GM12865 (cell line): ENCODE results near the gene LHFPL2.
A peak's percentile ranks its signal among the peaks of the same experiment; 100 is the strongest.
"Not testable (repeated sequence)": the region's sequence is repeated elsewhere in the genome, so short reads cannot be mapped to it uniquely, and the experiment has no call there.

Experiments
- DNase-seq: peaks from one replicate; pipeline ENCODE4 v3.0.0; 2010; ENCODE audit warnings: low read depth
- H3K4me3 ChIP-seq: 2 replicates; pipeline ENCODE4 v1.5.1; 2011; ENCODE audit warnings: mild to moderate bottlenecking, low read depth, low read length, control low read depth
- CTCF ChIP-seq: IDR thresholded peaks from 2 replicates; pipeline ENCODE4 v1.5.1; 2011; ENCODE audit warnings: low read length, control low read depth, low read depth, inconsistent platforms; ENCODE audit not compliant: insufficient read depth; ENCODE audit errors: missing control alignments

The LHFPL2 gene

DNA sequence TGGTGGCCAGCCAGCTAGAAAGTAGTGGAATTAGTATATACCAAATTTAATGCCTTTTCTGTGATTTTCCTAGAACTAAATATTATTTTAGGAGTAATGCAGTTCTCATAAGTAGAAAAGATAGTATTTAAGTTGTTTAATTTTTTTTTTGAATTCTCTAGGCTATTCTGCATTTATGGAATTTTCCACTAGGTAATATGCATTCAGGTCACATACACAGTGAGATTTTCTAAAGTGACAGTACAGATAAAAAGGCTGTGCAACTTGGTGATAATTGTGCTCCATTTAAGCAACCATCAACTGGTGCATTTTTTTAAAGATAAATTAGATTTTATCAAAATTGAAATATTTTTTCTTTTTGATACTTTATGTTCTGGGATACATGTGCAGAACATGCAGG, 176.7 kb downstream of the LHFPL2 start:
- no peak overlapping the region for H3K4me3 ChIP-seq
- TF ChIP-seq CTCF: no peak
- DNase-seq: no peak

DNA sequence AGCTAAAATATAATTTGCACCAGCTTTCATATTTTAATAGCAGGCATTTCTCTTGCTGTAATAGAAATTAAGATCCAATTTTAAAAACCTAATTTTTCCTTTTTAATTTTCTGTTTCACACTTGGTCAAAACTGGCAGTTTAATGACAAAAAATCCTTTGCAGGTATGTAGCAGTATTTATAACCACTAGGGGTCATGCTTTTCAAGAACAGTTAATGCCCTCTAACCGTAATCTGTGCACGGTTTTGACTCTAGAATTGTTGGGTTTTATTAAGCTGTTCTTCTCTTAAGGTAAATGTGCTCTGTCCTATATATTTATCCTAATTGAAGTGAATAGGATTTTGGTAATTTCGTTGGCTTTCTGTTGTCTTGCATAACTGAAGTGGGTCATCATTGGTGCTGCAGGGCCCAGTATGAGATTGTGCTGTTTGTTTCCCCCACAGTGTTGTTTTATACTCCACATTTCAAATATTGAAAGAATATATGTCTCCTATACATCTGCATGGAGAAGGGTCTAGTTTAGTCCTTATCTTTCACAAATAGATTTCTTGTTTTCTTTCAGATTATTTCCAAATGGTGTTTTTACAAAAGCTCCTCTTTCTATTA, 180.7 kb downstream of the LHFPL2 start:
- DNase-seq: peak; percentile 50
- peak; percentile 63 for TF ChIP-seq CTCF
- H3K4me3 ChIP-seq: no peak overlapping the region

DNA sequence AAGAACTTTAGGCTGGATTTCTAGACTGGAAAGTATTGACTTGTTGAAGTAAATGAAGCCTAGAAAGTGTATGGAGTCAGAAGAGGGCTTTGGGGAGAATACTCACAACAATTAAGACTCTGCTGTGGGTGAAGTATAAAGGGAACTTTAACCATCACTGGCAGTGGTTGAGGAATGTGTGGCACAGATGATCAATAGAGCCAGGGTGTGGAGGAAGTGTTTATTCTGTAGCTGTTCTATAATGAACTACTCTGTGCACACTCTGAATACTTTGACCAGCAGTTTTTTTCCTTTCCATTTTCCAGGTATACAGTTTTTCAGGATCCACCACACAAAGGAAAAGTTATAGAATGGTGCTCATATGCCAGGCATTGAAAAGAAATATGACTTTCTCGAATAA, 181.4 kb downstream of the LHFPL2 start:
- no peak for DNase-seq
- H3K4me3 ChIP-seq: no peak overlapping the region
- no peak for TF ChIP-seq CTCF

GRCh38 chr5:78458843-78459242, 189.7 kb downstream of the LHFPL2 start:
- DNase-seq: peak; percentile 22
- TF ChIP-seq CTCF: no peak
- no peak overlapping the region for H3K4me3 ChIP-seq

GRCh38 chr5:78457507-78457906, 191.1 kb downstream of the LHFPL2 start:
- not testable (repeated sequence) for H3K4me3 ChIP-seq, DNase-seq

DNA sequence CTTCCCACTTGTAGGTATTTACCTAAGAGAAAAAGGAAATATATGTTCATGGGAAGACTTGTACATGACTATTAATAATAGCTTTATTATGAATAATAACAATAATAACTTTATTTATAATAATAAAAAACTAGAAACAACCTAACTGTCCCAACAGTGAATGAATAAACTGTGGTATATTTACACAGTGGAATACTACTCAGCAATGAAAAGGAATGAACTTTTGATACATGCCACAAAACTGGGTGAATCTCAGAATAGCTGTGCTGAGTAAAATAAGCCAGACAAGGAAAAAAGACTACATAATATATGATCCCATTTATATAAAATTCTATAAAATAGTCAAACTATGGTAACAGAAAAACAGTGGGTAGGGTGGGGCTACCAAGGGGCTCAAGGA, 199.5 kb downstream of the LHFPL2 start:
- no peak for DNase-seq
- TF ChIP-seq CTCF: no peak

DNA sequence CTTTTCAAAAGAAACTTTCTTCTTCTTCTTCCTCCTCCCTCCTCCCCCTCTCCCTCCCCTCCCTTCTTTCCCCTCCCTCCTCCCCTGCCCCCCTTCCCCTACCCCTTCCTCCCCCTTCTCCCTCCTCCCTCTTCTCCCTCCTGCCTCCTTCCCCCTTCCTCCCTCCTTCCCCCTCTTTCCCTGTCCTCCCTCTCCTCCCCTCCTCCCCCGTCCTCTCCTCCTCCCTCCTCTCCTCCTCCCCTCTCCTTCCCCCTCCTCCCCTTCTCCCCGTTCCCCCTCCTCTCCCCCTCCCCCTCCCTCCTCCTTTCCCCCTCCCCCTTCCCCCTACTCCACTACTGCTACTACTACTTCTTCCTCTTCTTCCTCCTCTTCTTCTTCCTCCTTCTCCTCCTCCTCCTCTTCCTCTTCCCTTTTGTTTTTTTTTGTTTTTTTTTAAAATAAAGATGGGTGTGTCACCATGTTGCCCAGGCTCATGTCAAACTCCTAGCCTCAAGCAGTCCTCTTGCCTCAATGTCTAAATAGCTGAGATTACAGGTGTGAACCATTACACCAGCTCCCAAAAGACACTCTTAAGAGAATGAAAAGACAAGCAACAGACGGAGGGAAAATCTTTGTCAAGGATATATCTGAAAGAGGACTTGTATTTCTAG, 200.7 kb downstream of the LHFPL2 start:
- TF ChIP-seq CTCF: no peak
- no peak overlapping the region for H3K4me3 ChIP-seq
- no peak for DNase-seq

More for the DNA sequence above, 199.5 kb downstream of the LHFPL2 start:
- H3K4me3 ChIP-seq: no peak overlapping the region
